ENCODE results near the gene PPP1R17. TPM values are rescaled to one million over a fixed set of nuclear protein-coding genes. Genes with fewer than 3 reads are reported as not detected.

PPP1R17 gene
- total and polyA plus RNA-seq, 7 donors, result not detected

Other genes with a start within 250 kb of the PPP1R17 start
- gene ITPRID1, start 173.1 kb upstream of the PPP1R17 start, total RNA-seq, result not detected
- not detected for gene ITPRID1, start 173.1 kb upstream of the PPP1R17 start, polyA plus RNA-seq